Thymus (tissue), 11 donors: Measurements from ENCODE around the gene POT1. TPM values are rescaled to one million over a fixed set of nuclear protein-coding genes. Genes with fewer than 3 reads are reported as not detected.

Experiments
- DNase-seq, 9 donors: peaks; one replicate each; pipeline ENCODE4 v3.0.0-alpha.2; 2013; ENCODE audit warnings: low spot score in 9 of 9, low read depth in 6 of 9, missing footprints in 1 of 9
- H3K27ac ChIP-seq, 2 donors: one replicate each; pipeline ENCODE4 v1.5.1; 2013; ENCODE audit warnings: control low read depth in 1 of 2, low read depth in 1 of 2, low read length in 1 of 2, mild to moderate bottlenecking in 1 of 2, moderate library complexity in 1 of 2
- H3K27me3 ChIP-seq, 2 donors: one replicate each; pipeline ENCODE4 v1.5.1; 2013; ENCODE audit warnings: low read length in 1 of 2; ENCODE audit not compliant: control insufficient read depth in 2 of 2, insufficient read depth in 1 of 2
- H3K36me3 ChIP-seq, 2 donors: one replicate each; pipeline ENCODE4 v1.5.1; 2013; ENCODE audit warnings: low read length in 1 of 2, mild to moderate bottlenecking in 1 of 2, moderate library complexity in 1 of 2; ENCODE audit not compliant: control insufficient read depth in 2 of 2, insufficient read depth in 2 of 2
- H3K4me1 ChIP-seq, 2 donors: one replicate each; pipeline ENCODE4 v1.5.1; 2013; ENCODE audit warnings: low read length in 2 of 2; ENCODE audit not compliant: control insufficient read depth in 2 of 2, insufficient read depth in 2 of 2
- H3K4me3 ChIP-seq, 2 donors: one replicate each; pipeline ENCODE4 v1.5.1; 2013; ENCODE audit warnings: low read length in 2 of 2, control low read depth in 1 of 2, mild to moderate bottlenecking in 1 of 2
- H3K9me3 ChIP-seq, 2 donors: one replicate each; pipeline ENCODE4 v1.5.1; 2013; ENCODE audit warnings: low read length in 1 of 2, mild to moderate bottlenecking in 1 of 2; ENCODE audit not compliant: control insufficient read depth in 2 of 2, insufficient read depth in 1 of 2
- WGBS: extraction: QIAGEN DNeasy Blood & Tissue Kit; methylation state at CpG from one replicate; pipeline ENCODE4 v1.1.7; 2013; 5-methylcytosine and 5-hydroxymethylcytosine counted together
- polyA plus RNA-seq: library from polyadenylated mRNA; stranded (reverse); fragments of 200-250 nt; gene quantifications from one replicate; pipeline ENCODE4 v1.2.3, GENCODE V29; 2013
- total RNA-seq: library from RNA; stranded (reverse); fragments of 120-200 nt; gene quantifications from one replicate; pipeline ENCODE4 v1.2.4, GENCODE V29; 2013
- donor health status: healthy.

The POT1 gene
- total and polyA plus RNA-seq, 2 donors, result 18.0 to 38.5 TPM

- 93% methylated on average over 2 of the region's 2 CpGs for WGBS
- Histone ChIP-seq H3K27me3 (no peaks in the 10 kb centered on the region), H3K9me3 (peaks cover 0 to 5% of the 10 kb centered on the region in 2 donors), H3K27ac (no peak overlapping the region), H3K4me1 (no peaks in the 10 kb centered on the region), H3K4me3 (no peak overlapping the region), H3K36me3 (no peaks in the 10 kb centered on the region)
- no peak for DNase-seq
These were observed 13.8 kb upstream of the POT1 start for GRCh38 chr7:124943472-124943871.

DNA sequence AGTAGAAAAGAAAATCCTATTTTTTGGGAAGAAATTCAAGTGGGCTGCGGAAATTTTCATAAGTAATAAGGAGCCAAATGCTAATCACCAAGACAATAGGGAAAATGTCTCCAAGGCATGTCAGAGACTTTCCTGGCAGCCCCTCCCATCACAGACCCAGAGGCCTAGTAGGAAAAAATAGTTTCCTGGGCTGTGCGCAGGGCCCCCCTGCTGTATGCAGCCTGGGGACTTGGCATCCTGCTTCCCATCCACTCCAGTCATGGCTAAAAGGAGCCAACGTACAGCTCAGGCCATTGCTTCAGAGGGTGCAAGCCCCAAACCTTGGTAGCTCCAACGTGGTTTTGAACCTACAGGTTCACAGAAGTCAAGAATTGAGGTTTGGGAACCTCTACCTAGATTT is 12.8 kb upstream of the POT1 start:
- no peaks in the 10 kb centered on the region for H3K27me3 ChIP-seq
- H3K4me1 ChIP-seq, result no peaks in the 10 kb centered on the region
- no peak overlapping the region for H3K4me3 ChIP-seq
- no peaks in the 10 kb centered on the region for H3K36me3 ChIP-seq
- no peak overlapping the region for H3K27ac ChIP-seq
- DNase-seq, result no peak
- WGBS, result 83% methylated on average over 4 of the region's 4 CpGs
- peaks cover 0 to 5% of the 10 kb centered on the region in 2 donors for H3K9me3 ChIP-seq

- no peaks in the 10 kb centered on the region for H3K27me3 ChIP-seq
- no peak overlapping the region for H3K4me3 ChIP-seq
- no peak overlapping the region for H3K27ac ChIP-seq
- H3K36me3 ChIP-seq, result no peaks in the 10 kb centered on the region
- DNase-seq, result no peak
- no peaks in the 10 kb centered on the region for H3K4me1 ChIP-seq
- peaks cover 0 to 5% of the 10 kb centered on the region in 2 donors for H3K9me3 ChIP-seq
- 91% methylated on average over 2 of the region's 2 CpGs for WGBS
These were observed 10.7 kb upstream of the POT1 start for GRCh38 chr7:124940306-124940705.

- H3K36me3 ChIP-seq, result no peaks in the 10 kb centered on the region
- WGBS, result 94% methylated on average over 2 of the region's 2 CpGs
- DNase-seq, result no peak
- no peak overlapping the region for H3K4me3 ChIP-seq
- H3K9me3 ChIP-seq, result no peaks in the 10 kb centered on the region
- no peaks in the 10 kb centered on the region for H3K27me3 ChIP-seq
- H3K4me1 ChIP-seq, result no peaks in the 10 kb centered on the region
- H3K27ac ChIP-seq, result no peak overlapping the region
These were observed 8.5 kb upstream of the POT1 start for GRCh38 chr7:124938128-124938527.

- no peaks in the 10 kb centered on the region for H3K27me3 ChIP-seq
- H3K4me3 ChIP-seq, result no peak overlapping the region
- no peaks in the 10 kb centered on the region for H3K36me3 ChIP-seq
- H3K4me1 ChIP-seq, result no peaks in the 10 kb centered on the region
- WGBS, result 97% methylated on average over 1 of the region's 1 CpG
- H3K9me3 ChIP-seq, result no peaks in the 10 kb centered on the region
- DNase-seq, result no peak
- no peak overlapping the region for H3K27ac ChIP-seq
These were observed 7.5 kb upstream of the POT1 start for GRCh38 chr7:124937076-124937475.

- H3K27me3 ChIP-seq, result no peaks in the 10 kb centered on the region
- H3K4me1 ChIP-seq, result no peaks in the 10 kb centered on the region
- H3K36me3 ChIP-seq, result no peaks in the 10 kb centered on the region
- H3K9me3 ChIP-seq, result no peaks in the 10 kb centered on the region
- no peak for DNase-seq
- H3K27ac ChIP-seq, result no peak overlapping the region
- H3K4me3 ChIP-seq, result no peak overlapping the region
These were observed 5.2 kb upstream of the POT1 start for GRCh38 chr7:124934841-124935240.

DNA sequence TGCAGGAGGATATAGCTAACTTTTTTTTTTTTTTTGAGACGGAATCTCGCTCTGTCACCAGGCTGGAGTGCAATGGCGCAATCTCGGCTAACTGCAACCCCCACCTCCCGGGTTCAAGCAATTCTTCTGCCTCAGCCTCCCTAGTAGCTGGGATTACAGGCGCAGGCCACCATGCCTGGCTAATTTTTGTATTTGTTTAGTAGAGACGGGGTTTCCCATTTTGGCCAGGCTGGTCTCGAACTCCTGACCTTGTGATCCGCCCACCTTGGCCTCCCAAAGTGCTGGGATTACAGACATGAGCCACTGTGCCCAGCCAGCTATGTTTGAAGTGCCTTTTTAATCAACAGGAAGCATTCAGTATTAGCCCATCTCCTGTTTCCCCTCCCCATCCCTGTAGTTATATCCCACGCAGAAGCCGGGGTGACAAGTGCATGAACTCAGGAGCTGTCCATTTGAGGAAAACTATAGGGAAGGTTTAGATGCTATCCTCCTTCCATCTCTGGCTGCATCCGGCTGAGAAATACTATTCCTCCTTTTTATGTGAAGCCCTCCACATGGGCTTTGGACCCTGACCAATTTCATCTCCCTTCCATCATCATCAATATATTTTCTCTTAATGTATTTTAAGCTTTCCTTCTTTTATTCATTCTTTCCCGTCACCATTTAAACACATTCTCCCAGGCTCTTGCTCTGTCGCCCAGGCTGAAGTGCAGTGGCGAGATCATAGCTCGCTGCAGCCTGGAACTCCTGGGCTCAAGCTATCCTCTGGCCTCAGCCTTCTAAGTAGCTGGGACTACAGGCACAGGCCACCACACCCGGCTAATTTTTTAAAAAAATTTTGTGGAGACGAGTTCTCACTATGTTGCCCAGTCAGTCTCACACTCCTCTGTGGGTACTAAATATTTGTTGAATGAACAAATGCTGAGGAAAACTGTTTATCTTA is 1.3 kb upstream of the POT1 start:
- no peak for DNase-seq
- H3K36me3 ChIP-seq, result no peaks in the 10 kb centered on the region
- no peak overlapping the region for H3K27ac ChIP-seq
- no peaks in the 10 kb centered on the region for H3K9me3 ChIP-seq
- H3K27me3 ChIP-seq, result no peaks in the 10 kb centered on the region
- H3K4me1 ChIP-seq, result peaks cover 4 to 6% of the 10 kb centered on the region in 2 donors
- 89% methylated on average over 18 of the region's 18 CpGs for WGBS
- no peak overlapping the region for H3K4me3 ChIP-seq

DNA sequence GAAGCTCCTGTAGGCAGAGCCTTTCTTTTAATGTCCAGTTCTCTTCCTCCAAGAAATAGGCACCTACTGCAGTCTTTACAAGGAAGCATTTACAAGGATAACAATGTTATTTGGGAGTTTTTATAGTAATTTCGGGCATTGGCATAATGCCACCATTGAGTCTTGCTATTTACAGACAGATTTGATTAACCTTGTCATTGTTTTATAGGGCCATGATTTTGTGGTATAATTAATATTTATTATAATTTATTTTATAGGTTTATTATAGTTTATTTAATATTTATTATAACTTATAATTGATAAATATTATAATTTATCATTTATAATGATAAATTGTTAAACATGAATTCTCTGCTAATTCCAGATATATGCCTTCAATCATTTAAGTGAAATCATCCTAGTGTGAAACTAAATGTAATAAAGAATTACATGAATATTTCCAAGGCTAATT is 573 bp upstream of the POT1 start:
- H3K9me3 ChIP-seq, result no peaks in the 10 kb centered on the region
- peaks cover 4 to 6% of the 10 kb centered on the region in 2 donors for H3K4me1 ChIP-seq
- peak overlapping the region; percentile 57 to 81 for H3K27ac ChIP-seq
- peak overlapping the region; percentile 78 to 80 for H3K4me3 ChIP-seq
- no peak for DNase-seq
- H3K27me3 ChIP-seq, result no peaks in the 10 kb centered on the region
- no peaks in the 10 kb centered on the region for H3K36me3 ChIP-seq
- WGBS, result 29% methylated on average over 1 of the region's 1 CpG

DNA sequence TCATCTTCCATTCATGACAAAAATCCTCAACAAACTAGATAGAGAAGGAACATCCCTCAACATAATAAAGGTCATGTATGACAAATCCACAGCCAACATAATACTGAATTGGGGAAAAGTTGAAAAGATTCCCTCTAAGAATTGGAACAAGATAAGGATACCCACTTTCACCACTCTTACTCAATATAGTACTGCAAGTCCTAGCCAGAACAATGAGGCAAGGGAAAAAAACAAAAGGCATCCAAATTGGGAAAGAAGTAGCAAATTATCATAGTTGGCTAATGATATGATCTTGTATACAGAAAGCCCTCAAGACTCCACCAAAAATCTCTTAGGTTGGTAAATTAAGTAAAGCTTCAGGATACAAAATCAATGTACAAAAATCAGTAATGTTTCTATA is 4.7 kb downstream of the POT1 start:
- H3K4me3 ChIP-seq, result no peak overlapping the region
- no peak for DNase-seq
- H3K9me3 ChIP-seq, result no peaks in the 10 kb centered on the region
- H3K27me3 ChIP-seq, result no peaks in the 10 kb centered on the region
- H3K36me3 ChIP-seq, result peaks cover 0 to 3% of the 10 kb centered on the region in 2 donors
- peaks cover 4 to 6% of the 10 kb centered on the region in 2 donors for H3K4me1 ChIP-seq
- no peak overlapping the region for H3K27ac ChIP-seq
